ENCODE measurements around the gene SYCE3.

DNA sequence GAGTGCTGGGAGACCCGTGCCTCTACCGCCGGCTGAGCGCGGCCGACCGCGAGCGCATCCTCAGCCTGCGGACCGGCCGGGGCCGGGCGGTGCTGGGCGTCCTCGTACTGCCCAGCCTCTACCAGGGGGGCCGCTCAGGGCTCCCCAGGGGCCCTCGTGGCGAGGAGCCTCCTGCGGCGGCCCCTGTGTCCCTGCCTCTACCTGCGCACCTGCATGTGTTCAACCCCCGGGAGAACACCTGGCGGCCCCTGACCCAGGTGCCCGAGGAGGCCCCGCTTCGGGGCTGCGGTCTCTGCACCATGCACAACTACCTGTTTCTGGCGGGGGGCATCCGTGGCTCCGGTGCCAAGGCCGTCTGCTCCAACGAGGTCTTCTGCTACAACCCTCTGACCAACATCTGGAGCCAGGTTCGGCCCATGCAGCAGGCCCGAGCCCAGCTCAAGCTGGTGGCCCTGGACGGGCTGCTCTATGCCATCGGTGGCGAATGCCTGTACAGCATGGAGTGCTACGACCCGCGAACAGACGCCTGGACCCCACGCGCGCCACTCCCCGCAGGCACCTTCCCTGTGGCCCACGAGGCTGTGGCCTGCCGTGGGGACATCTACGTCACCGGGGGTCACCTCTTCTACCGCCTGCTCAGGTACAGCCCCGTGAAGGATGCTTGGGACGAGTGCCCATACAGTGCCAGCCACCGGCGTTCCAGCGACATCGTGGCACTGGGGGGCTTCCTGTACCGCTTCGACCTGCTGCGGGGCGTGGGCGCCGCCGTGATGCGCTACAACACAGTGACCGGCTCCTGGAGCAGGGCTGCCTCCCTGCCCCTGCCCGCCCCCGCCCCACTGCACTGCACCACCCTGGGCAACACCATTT lies 13.6 kb downstream of the SYCE3 start:
- no peak for TF ChIP-seq POLR2A (IDR thresholded peaks at IDR 0.05; ENCODE audit: low read length)
- TF ChIP-seq GATA1 (IDR thresholded peaks at IDR 0.05; ENCODE audit: low read depth, low read length), result no peak

Data from erythroblast (primary cell).